GM10847 (cell line): Measurements from ENCODE around the gene NAB2.

Experiments used
- POLR2A ChIP-seq: IDR thresholded peaks from 2 replicates; pipeline ENCODE4 v1.6.1; 2011; ENCODE audit not compliant: insufficient read length; ENCODE audit errors: extremely low read depth

The NAB2 gene

GRCh38 chr12:57099047-57099714 is 10.3 kb downstream of the NAB2 start:
- TF ChIP-seq POLR2A: no peak

- TF ChIP-seq POLR2A: no peak
Measured at GRCh38 chr12:57099766-57100165, 10.9 kb downstream of the NAB2 start.

GRCh38 chr12:57101892-57102695 is 13.2 kb downstream of the NAB2 start:
- no peak for TF ChIP-seq POLR2A

- TF ChIP-seq POLR2A: no peak
Measured at GRCh38 chr12:57103856-57104255, 14.9 kb downstream of the NAB2 start.

DNA sequence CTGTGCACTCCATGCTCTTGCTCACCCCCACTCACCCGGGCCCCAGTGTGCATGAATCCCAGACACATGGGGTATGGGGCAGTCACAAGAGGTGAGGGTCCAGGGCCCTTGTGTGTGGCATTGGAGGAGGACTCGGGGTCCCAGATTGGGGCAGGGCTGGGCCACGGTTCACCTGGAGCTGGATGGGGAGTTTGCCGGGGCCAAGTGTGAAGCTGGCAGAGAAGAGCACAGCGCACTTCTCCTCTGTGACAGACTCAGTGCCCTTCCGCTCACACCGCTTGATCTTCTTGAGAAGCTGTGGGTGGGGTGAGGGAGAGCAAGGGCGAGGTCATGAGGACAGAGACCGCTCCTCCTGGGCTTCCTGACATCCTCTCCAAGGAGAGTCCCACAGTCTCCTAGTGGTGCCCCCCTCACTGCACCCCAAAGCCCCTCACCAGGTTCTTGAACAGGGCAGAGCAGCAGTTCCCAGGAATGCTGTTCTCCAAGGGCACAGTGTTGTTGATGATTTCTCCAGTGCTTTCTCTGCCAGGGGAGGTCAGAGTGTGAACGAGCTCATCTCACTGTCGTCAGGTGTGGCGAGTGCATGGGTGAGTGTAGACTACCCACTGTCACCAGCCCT is 15.5 kb downstream of the NAB2 start:
- TF ChIP-seq POLR2A: no peak

GRCh38 chr12:57105011-57105753 is 16.3 kb downstream of the NAB2 start:
- peak; percentile 4 for TF ChIP-seq POLR2A

DNA sequence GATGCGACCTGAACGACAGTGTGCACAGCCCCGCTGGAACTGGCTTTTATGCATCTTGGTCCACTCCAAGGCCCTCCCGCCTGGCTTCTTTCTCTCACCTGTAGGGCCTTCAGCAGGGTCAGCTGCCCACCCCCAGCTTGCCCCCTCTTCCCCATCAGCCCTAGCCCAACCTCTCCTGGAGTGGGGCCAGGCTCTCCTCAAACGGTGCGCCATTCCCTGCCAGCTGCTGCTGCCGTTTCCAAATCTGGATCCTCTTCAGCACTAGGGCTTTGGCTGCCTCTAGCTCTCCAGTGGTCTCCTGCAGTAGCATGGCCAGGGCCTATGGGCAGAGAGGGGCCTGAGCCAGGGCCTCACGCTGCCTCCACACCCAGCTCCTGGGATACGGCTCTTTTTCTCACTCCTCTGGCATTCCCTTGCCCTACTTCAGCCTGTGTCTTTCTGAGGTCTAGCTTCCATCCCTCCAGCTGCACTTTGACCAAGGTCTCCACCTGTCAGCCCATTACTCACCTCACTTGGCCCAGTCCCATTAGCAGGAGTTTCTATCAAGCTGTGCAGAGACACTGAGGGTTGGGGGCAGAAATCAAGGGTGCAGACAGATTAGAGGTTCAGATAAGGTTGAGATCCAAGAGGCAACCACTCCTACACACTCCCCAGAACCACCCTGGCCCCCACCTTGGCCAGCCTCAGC is 17.3 kb downstream of the NAB2 start:
- TF ChIP-seq POLR2A: no peak

- no peak for TF ChIP-seq POLR2A
Measured at GRCh38 chr12:57107456-57108155, 18.7 kb downstream of the NAB2 start.

DNA sequence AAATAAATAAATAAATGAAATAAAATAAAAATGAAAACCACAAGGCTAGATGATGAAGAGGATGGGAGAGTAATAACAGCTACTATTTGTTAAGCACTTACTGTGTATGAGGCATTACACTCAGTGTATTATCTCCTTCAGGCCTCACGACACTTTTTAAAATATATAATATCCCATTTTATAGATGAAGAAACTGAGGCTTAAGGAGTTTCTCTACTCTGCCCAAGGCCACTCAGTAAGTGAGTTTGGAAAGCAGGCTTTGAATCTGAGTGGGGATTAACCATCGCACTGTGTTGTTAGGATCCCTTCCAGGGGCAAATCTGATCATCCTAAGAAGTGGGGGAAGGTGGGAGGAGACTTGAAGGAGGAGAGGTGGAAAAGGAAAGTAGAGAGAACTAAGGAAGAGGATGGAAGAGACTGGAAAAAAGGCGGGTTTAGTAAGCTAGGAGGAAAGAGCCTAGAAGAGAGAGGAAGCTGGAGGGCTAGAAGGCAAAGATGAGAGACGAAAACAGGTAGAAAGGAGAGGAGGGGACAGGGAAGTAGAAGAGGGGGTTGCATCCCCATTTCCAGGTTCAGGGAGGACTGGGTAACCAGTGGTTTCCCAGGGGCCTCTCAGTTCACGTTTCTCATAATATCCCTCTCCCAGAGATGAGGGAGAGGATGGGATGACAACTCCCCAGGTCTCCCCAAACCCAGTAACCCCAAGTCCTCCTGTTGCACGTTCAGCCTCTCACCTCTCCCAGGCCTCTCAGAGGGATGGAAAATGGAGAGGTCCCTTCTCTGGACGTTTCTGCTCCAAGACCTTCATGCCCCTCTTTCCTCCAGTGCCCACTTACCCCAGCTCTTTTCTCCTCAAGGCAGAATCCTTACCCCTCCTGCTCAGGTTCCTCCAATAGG is 20.5 kb downstream of the NAB2 start:
- TF ChIP-seq POLR2A: no peak

- no peak for TF ChIP-seq POLR2A
Measured at GRCh38 chr12:57110104-57111030, 21.5 kb downstream of the NAB2 start.

GRCh38 chr12:57111031-57111734 is 22.3 kb downstream of the NAB2 start, which contains the start of gene STAT6:
TSS of gene STAT6 (minus strand) at chr12:57111362. CDS start at chr12:57108278, 3,084 bp downstream.
- peak; percentile 62 for TF ChIP-seq POLR2A

DNA sequence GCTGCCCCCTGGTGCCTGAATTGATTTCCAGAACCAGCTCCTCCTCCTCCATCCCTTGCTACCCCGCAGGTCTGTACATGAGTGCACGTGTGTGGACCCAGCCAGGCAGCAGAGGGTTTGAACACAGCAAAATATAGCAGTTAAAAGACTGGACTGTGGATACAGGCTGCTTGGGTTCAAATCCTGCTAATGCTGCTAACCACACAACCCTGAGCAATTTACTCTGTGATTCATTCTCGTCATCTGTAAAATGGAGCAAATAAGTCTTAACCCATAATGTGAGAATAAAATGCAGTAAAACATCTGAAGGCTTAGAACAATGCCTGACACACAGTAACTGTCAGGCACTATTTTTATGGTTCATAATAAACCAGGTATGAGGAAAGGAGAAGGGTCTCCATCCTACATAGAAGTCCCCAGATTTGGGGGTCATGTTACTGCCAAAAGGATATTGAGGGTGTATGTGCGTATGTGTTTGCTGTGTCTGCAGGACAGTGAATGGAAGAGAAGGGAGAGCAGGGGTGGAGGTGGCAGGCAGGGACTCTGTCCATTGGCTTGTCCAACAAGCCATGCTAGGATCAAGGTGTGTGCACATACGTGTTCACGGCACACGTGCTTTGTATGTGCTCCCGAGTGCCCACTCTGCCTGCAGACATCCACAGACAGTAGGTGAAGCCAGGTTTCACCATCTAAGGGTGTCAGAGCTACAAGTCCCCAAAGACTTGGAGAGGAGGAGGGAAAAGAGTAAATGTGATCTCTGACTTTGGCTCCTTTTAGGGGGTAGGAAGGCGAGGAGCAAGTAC is 23.8 kb downstream of the NAB2 start:
- no peak for TF ChIP-seq POLR2A
